Measurements from ENCODE around the gene SLC43A3. TPM values are rescaled to one million over a fixed set of nuclear protein-coding genes. Genes with fewer than 3 reads are reported as not detected.

The SLC43A3 gene
- total and polyA plus RNA-seq, 2 of the 4 experiments (the other 2 are of a cell fraction), result 12.7 to 21.1 TPM

DNA sequence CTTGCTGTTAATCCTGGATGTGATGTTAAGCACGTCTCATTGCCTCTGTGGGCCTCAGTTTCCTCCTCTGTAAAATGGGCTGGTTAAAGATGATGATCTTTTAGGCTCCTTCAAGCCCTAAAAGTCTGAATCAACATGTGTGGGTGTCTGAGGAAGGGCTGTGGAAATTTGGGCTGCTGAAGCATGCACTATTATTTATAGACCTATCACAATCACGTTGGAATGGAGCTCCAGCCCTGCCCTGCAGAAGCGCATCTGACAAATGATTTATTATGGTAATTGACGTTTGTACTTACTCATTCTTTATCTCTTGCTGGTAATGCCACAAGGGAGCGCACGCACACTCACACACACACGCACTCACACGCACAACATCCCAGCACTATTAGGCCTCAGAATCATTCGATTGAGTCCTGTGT is 68.4 kb downstream of the SLC43A3 start:
- H3K4me3 ChIP-seq (ENCODE audit: insufficient read depth, low read depth, low read length), result no peak overlapping the region
- dilution Hi-C loops (cut with HindIII; ENCODE audit: low sequenced_read_pairs, unreplicated experiment), result no loop called here
- intact Hi-C loops (cut with micrococcal nuclease), result no loop called here
- no peak overlapping the region for H3K27ac ChIP-seq (ENCODE audit: insufficient read depth, low read length)
- H2BK15ac ChIP-seq (ENCODE audit: low read depth, low read length), result no peak overlapping the region
- no peak overlapping the region for H2AK5ac ChIP-seq (ENCODE audit: low read depth, low read length)
- no peak overlapping the region for H3K23ac ChIP-seq (ENCODE audit: low read depth, low read length)
- H2AK9ac ChIP-seq (replicated peaks; ENCODE audit: low read depth, low read length, poor library complexity), result no peak overlapping the region
- H3K9me3 ChIP-seq (ENCODE audit: control insufficient read depth, insufficient read depth, low read length), result peaks cover 3% of the 10 kb centered on the region; the same call in 1 of the 2 replicates
- WGBS, 2 experiments (ENCODE audit: extremely low coverage in 2 of 2, insufficient read length in 1 of 2), result no CpG with 5 or more reads among the region's 9 CpGs
- no peak overlapping the region for H3K9ac ChIP-seq (ENCODE audit: low read depth, low read length)
- no peak overlapping the region for H3K4ac ChIP-seq (ENCODE audit: low read depth, low read length)
- H3K27me3 ChIP-seq (ENCODE audit: control insufficient read depth, insufficient read depth, low read length), result peaks cover 39% of the 10 kb centered on the region
- no peak for ATAC-seq (ENCODE audit: low read depth)
- H2BK5ac ChIP-seq (ENCODE audit: low read depth, low read length, poor library complexity, severe bottlenecking), result no peak overlapping the region
- no peak overlapping the region for H3K18ac ChIP-seq (ENCODE audit: low read depth, low read length)
- H2AFZ ChIP-seq (replicated peaks; ENCODE audit: low read length, poor library complexity), result no peak overlapping the region
- H3K79me1 ChIP-seq (ENCODE audit: low read depth in 1 of 2, low read length in 2 of 2), result no peaks in the 10 kb centered on the region
- in situ Hi-C loops (cut with MboI; ENCODE audit: low sequenced_read_pairs), result loop anchor here (25.0 kb wide), 1 partner anchor 521 kb away; no protein-coding TSS in a partner anchor
- no peak overlapping the region for H2BK20ac ChIP-seq (ENCODE audit: low read depth, low read length)
- H3K14ac ChIP-seq (replicated peaks; ENCODE audit: low read depth, low read length), result no peak overlapping the region
- H4K8ac ChIP-seq (ENCODE audit: low read depth in 2 of 2, low read length in 2 of 2), result no peak overlapping the region
- H2BK120ac ChIP-seq (ENCODE audit: low read depth, low read length), result no peak overlapping the region
- H4K20me1 ChIP-seq (ENCODE audit: insufficient read depth, low read length), result no peaks in the 10 kb centered on the region
- H3K4me2 ChIP-seq (ENCODE audit: low read depth, low read length), result no peak overlapping the region
- no TSS peak for BruUV-seq (replicated peaks)
- no peak for TF ChIP-seq MAZ (IDR thresholded peaks at IDR 0.05; ENCODE audit: borderline replicate concordance, low read depth, low read length)
- CTCF ChIA-PET, result no interaction called here
- no peak overlapping the region for H4K5ac ChIP-seq (ENCODE audit: low read depth, low read length)
- no peak overlapping the region for H3K56ac ChIP-seq (ENCODE audit: extremely low read depth, insufficient read depth, low read length)
- POLR2A ChIA-PET (ENCODE audit: unreplicated experiment), result no interaction called here
- no peaks in the 10 kb centered on the region for H3K9me1 ChIP-seq (ENCODE audit: insufficient read depth, low read length)
- no peaks in the 10 kb centered on the region for H3K4me1 ChIP-seq (ENCODE audit: control insufficient read depth, insufficient read depth, low read length)
- peak; percentile 10 for DNase-seq
- H3K36me3 ChIP-seq (ENCODE audit: control insufficient read depth, insufficient read depth, low read length), result no peaks in the 10 kb centered on the region
- H4K91ac ChIP-seq (ENCODE audit: insufficient read depth, low read depth, low read length), result no peak overlapping the region

All from IMR-90 (cell line).